GM12873 (cell line): ENCODE measurements around the gene ALDH1L2.

Source experiments
- TF ChIP-seq, protein P1 (sequence below): IDR thresholded peaks from 2 replicates; pipeline ENCODE4 v1.5.1; 2012; ENCODE audit warnings: low read depth, mild to moderate bottlenecking, moderate library complexity, low read length, control low read depth; ENCODE audit not compliant: insufficient read depth; ENCODE audit errors: missing control alignments

ALDH1L2 gene

DNA sequence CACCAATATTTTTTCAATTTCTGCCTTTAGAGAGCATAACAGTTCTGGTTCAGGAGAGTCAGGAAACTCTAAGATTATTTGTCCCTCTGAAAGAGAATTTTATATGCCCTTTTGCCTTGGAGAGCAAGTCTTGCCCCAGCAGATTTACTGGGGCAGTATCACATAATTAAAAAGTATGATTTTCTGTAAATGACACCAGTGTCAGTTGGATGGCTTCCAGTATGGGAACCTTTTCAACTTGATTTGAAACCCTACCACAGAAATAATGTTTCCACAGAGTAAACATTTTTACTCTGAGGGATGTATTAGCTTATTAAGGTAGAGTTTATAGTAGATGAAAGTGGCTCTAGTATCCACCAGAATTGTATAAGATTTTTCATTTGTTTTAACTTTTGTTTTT lies 82.8 kb downstream of the ALDH1L2 start:
- TF ChIP-seq, protein P1, sequence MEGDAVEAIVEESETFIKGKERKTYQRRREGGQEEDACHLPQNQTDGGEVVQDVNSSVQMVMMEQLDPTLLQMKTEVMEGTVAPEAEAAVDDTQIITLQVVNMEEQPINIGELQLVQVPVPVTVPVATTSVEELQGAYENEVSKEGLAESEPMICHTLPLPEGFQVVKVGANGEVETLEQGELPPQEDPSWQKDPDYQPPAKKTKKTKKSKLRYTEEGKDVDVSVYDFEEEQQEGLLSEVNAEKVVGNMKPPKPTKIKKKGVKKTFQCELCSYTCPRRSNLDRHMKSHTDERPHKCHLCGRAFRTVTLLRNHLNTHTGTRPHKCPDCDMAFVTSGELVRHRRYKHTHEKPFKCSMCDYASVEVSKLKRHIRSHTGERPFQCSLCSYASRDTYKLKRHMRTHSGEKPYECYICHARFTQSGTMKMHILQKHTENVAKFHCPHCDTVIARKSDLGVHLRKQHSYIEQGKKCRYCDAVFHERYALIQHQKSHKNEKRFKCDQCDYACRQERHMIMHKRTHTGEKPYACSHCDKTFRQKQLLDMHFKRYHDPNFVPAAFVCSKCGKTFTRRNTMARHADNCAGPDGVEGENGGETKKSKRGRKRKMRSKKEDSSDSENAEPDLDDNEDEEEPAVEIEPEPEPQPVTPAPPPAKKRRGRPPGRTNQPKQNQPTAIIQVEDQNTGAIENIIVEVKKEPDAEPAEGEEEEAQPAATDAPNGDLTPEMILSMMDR: no peak

GRCh38 chr12:104999347-104999685 lies 84.9 kb downstream of the ALDH1L2 start:
- TF ChIP-seq, protein P1: no peak

GRCh38 chr12:104998423-104999346 lies 85.6 kb downstream of the ALDH1L2 start:
- TF ChIP-seq, protein P1: no peak

DNA sequence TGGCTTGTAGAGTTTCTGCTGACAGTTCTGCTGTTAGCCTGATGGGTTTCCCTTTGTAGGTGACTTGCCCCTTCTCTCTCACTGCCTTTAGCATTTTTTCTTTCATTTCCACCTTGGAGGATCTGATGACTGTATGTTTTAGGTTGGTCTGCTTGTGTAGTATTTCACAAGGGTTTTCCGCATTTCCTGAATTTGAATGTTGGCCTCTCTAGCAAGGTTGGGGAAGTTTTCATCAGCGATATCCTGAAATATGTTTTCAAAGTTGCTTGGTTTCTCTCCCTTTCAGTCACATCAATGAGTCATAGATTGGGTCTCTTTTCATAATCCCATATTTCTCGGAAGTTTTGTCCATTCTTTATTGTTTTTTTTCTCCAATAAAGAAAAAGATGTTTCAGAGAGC lies 86.7 kb downstream of the ALDH1L2 start:
- TF ChIP-seq, protein P1: no peak

GRCh38 chr12:104994336-104994735 lies 89.9 kb downstream of the ALDH1L2 start:
- TF ChIP-seq, protein P1: no peak

- TF ChIP-seq, protein P1: no peak
Observed at GRCh38 chr12:104991565-104992128, 92.6 kb downstream of the ALDH1L2 start.

DNA sequence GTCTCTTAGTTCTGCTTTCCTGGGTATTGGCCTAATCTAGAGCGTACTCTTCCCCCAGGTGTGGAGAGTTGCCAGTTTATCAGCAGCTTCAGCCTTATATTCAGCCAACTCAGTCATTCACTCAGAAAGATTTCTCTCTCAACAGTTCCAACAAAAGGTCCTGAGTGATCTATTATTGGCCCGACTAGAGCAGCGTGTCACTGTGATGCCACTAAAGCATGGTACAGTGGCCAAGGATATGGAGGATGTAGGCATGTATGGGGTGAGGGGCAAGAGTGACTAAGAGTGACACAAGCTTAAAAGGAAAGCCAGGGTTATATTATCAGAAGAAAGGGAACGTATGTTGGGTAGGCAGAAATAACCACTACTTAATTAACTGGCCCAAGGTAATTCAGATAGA lies 93.3 kb downstream of the ALDH1L2 start:
- TF ChIP-seq, protein P1: no peak
